OCI-M1 (cell line): ENCODE data around the gene ZNF282.

Experiments used
- DNase-seq: peaks from one replicate; lab custom pipeline; 2025; lab: John Stamatoyannopoulos, UW

Gene ZNF282

GRCh38 chr7:149191851-149192250, 3.5 kb upstream of the ZNF282 start:
- no peak for DNase-seq

GRCh38 chr7:149194799-149195179, 557 bp upstream of the ZNF282 start:
- DNase-seq = no peak

- no peak for DNase-seq
Observed at GRCh38 chr7:149196151-149196704, 882 bp downstream of the ZNF282 start.

GRCh38 chr7:149196705-149197171, 1.4 kb downstream of the ZNF282 start:
- DNase-seq = no peak

- DNase-seq = no peak
Observed at GRCh38 chr7:149197675-149198074, 2.3 kb downstream of the ZNF282 start.

GRCh38 chr7:149198161-149198816, 2.9 kb downstream of the ZNF282 start:
- no peak for DNase-seq

GRCh38 chr7:149199234-149199995, 4.1 kb downstream of the ZNF282 start:
- no peak for DNase-seq

- DNase-seq = no peak
Observed at GRCh38 chr7:149202831-149203231, 7.5 kb downstream of the ZNF282 start.

GRCh38 chr7:149205690-149206381, 10.5 kb downstream of the ZNF282 start:
- DNase-seq = no peak

GRCh38 chr7:149207324-149208035, 12.1 kb downstream of the ZNF282 start:
- no peak for DNase-seq

- peak; percentile 37 for DNase-seq
Observed at GRCh38 chr7:149209518-149210269, 14.3 kb downstream of the ZNF282 start.

- DNase-seq = no peak
Observed at GRCh38 chr7:149210551-149210950, 15.2 kb downstream of the ZNF282 start.

- DNase-seq = no peak
Observed at GRCh38 chr7:149214020-149214720, 18.8 kb downstream of the ZNF282 start.

- DNase-seq = no peak
Observed at GRCh38 chr7:149216402-149216801, 21.1 kb downstream of the ZNF282 start.

GRCh38 chr7:149217570-149217969, 22.2 kb downstream of the ZNF282 start:
- no peak for DNase-seq

- no peak for DNase-seq
Observed at GRCh38 chr7:149218469-149219420, 23.4 kb downstream of the ZNF282 start.

GRCh38 chr7:149220534-149220933, 25.2 kb downstream of the ZNF282 start:
- no peak for DNase-seq

- DNase-seq = no peak
Observed at GRCh38 chr7:149223176-149223575, 27.8 kb downstream of the ZNF282 start.

GRCh38 chr7:149223761-149224160, 28.4 kb downstream of the ZNF282 start:
- no peak for DNase-seq
